ENCODE results near the gene TEX30.

Gene TEX30

GRCh38 chr13:102777736-102778135 is 4.2 kb upstream of the TEX30 start:
- no peak for DNase-seq

GRCh38 chr13:102776271-102776670 is 2.7 kb upstream of the TEX30 start:
- no peak for DNase-seq

- DNase-seq = no peak
These were observed 1.3 kb upstream of the TEX30 start for GRCh38 chr13:102774591-102775520.

- no peak for DNase-seq
These were observed 605 bp upstream of the TEX30 start for GRCh38 chr13:102774214-102774568.

GRCh38 chr13:102772042-102772425 is 1.6 kb downstream of the TEX30 start:
- DNase-seq = no peak

GRCh38 chr13:102771298-102772041 is 2.1 kb downstream of the TEX30 start:
- DNase-seq = no peak

- DNase-seq = no peak
These were observed 3.2 kb downstream of the TEX30 start for GRCh38 chr13:102770435-102770834.

- DNase-seq = peak; percentile 14
These were observed 3.9 kb downstream of the TEX30 start for GRCh38 chr13:102769679-102770078.

- DNase-seq = no peak
These were observed 4.7 kb downstream of the TEX30 start for GRCh38 chr13:102768909-102769308.

- no peak for DNase-seq
These were observed 9.8 kb downstream of the TEX30 start for GRCh38 chr13:102763741-102764140.

- no peak for DNase-seq
These were observed 12.5 kb downstream of the TEX30 start for GRCh38 chr13:102761071-102761470.

- no peak for DNase-seq
These were observed 14.7 kb downstream of the TEX30 start for GRCh38 chr13:102758842-102759241.

GRCh38 chr13:102757006-102757405 is 16.6 kb downstream of the TEX30 start:
- no peak for DNase-seq

GRCh38 chr13:102751886-102752285 is 21.7 kb downstream of the TEX30 start:
- no peak for DNase-seq

GRCh38 chr13:102742506-102742905 is 31.1 kb downstream of the TEX30 start:
- DNase-seq = no peak

- no peak for DNase-seq
These were observed 31.5 kb downstream of the TEX30 start for GRCh38 chr13:102742101-102742500.

GRCh38 chr13:102729560-102730270 is 43.9 kb downstream of the TEX30 start:
- DNase-seq = peak; percentile 51

- DNase-seq = peak; percentile 77
These were observed 47.2 kb downstream of the TEX30 start for GRCh38 chr13:102726430-102726829.

- peak; percentile 72 for DNase-seq
These were observed 48.7 kb downstream of the TEX30 start for GRCh38 chr13:102724923-102725322.

- DNase-seq = no peak
These were observed 51.8 kb downstream of the TEX30 start for GRCh38 chr13:102721800-102722231.

GRCh38 chr13:102718746-102719145 is 54.8 kb downstream of the TEX30 start:
- no peak for DNase-seq

All from NCI-H2171 treated with DMSO at 0.1 percent for 48 hours (cell line).